Smooth muscle cell (in vitro differentiated cells): ENCODE results near the gene SEPSECS. TPM values are rescaled to one million over a fixed set of nuclear protein-coding genes. Genes with fewer than 3 reads are reported as not detected.

Source experiments
- DNase-seq: peaks from one replicate; lab custom pipeline; 2025; ENCODE audit not compliant: unreplicated experiment; lab: John Stamatoyannopoulos, UW
- H2AFZ ChIP-seq: fragments of 200-600 bp; sonication (generic); 2 replicates; pipeline ENCODE4 v1.6.0; 2016; ENCODE audit warnings: antibody characterized with exemption, low read depth, mild to moderate bottlenecking
- H3F3A ChIP-seq: fragments of 200-600 bp; sonication (generic); 2 replicates; pipeline ENCODE4 v1.6.0; 2017; ENCODE audit warnings: antibody characterized with exemption, low read depth
- H3K27ac ChIP-seq: fragments of 200-600 bp; sonication (generic); 2 replicates; pipeline ENCODE4 v1.5.1; 2016; ENCODE audit warnings: low read depth, mild to moderate bottlenecking
- H3K27me3 ChIP-seq: fragments of 200-600 bp; sonication (generic); 2 replicates; pipeline ENCODE4 v1.6.1; 2016; ENCODE audit warnings: low read depth, mild to moderate bottlenecking
- H3K36me3 ChIP-seq: fragments of 200-600 bp; sonication (generic); 2 replicates; pipeline ENCODE4 v1.5.1; 2016; ENCODE audit warnings: low read depth
- H3K4me1 ChIP-seq: fragments of 200-600 bp; sonication (generic); 2 replicates; pipeline ENCODE4 v1.5.1; 2016; ENCODE audit warnings: low read depth
- H3K4me2 ChIP-seq: fragments of 200-600 bp; sonication (generic); 2 replicates; pipeline ENCODE4 v1.6.0; 2016; ENCODE audit warnings: mild to moderate bottlenecking
- H3K4me3 ChIP-seq: fragments of 200-600 bp; sonication (generic); 2 replicates; pipeline ENCODE4 v1.5.1; 2016; ENCODE audit warnings: mild to moderate bottlenecking
- H3K79me2 ChIP-seq: fragments of 200-600 bp; sonication (generic); 2 replicates; pipeline ENCODE4 v1.6.0; 2016; ENCODE audit warnings: low read depth, mild to moderate bottlenecking
- H3K9ac ChIP-seq: fragments of 200-600 bp; sonication (generic); 2 replicates; pipeline ENCODE4 v1.6.0; 2016; ENCODE audit warnings: low read depth
- H3K9me3 ChIP-seq: fragments of 200-600 bp; sonication (generic); replicated peaks from 2 replicates; pipeline ENCODE4 v1.5.1; 2016; ENCODE audit warnings: low read depth
- H4K20me1 ChIP-seq: fragments of 200-600 bp; sonication (generic); 2 replicates; pipeline ENCODE4 v1.6.0; 2016; ENCODE audit warnings: low read depth
- CTCF ChIP-seq: fragments of 200-600 bp; sonication (generic); IDR thresholded peaks from 2 replicates; pipeline ENCODE4 v1.5.1; 2017; ENCODE audit warnings: borderline replicate concordance, mild to moderate bottlenecking, antibody characterized with exemption; ENCODE audit not compliant: insufficient read depth, poor library complexity, severe bottlenecking
- WGBS: methylation state at CpG from one replicate; pipeline ENCODE4 v1.1.7; 2016; ENCODE audit warnings: low lambda C conversion rate; 5-methylcytosine and 5-hydroxymethylcytosine counted together
- polyA plus RNA-seq: library from polyadenylated mRNA; unstranded; fragments of >200 nt; fragmentation: Nextera tagmentation; extraction: Ambion mirVana; gene quantifications from 2 replicates; pipeline ENCODE4 v1.2.1, GENCODE V29; 2016
- total RNA-seq: library from RNA; depleted of rRNA; stranded (reverse); fragments of >200 nt; gene quantifications from 2 replicates; pipeline ENCODE4 v1.2.3, GENCODE V29; 2014

SEPSECS gene
- total and polyA plus RNA-seq, 2 experiments from 2014 or later = 4.2 to 8.4 TPM

GRCh38 chr4:25075129-25075528 lies 85.1 kb downstream of the SEPSECS start:
- Histone ChIP-seq H3K9ac (no peak overlapping the region), H3K9me3 (no peaks in the 10 kb centered on the region), H4K20me1 (no peaks in the 10 kb centered on the region), H3K4me1 (no peaks in the 10 kb centered on the region), H3F3A (no peaks in the 10 kb centered on the region), H2AFZ (no peak overlapping the region), H3K36me3 (no peaks in the 10 kb centered on the region), H3K4me2 (no peak overlapping the region), H3K79me2 (no peaks in the 10 kb centered on the region), H3K27ac (no peak overlapping the region), H3K27me3 (no peaks in the 10 kb centered on the region), H3K4me3 (no peak overlapping the region)
- DNase-seq = no peak
- no peak for TF ChIP-seq CTCF
- 80% methylated on average over 11 of the region's 11 CpGs for WGBS

- TF ChIP-seq CTCF = no peak
- no peaks in the 10 kb centered on the region for H3K27me3 ChIP-seq
- no peak overlapping the region for H3K9ac ChIP-seq
- no peak overlapping the region for H3K4me3 ChIP-seq
- H4K20me1 ChIP-seq = no peaks in the 10 kb centered on the region
- DNase-seq = no peak
- H3K36me3 ChIP-seq = no peaks in the 10 kb centered on the region
- no peaks in the 10 kb centered on the region for H3K4me1 ChIP-seq
- H3K9me3 ChIP-seq = no peaks in the 10 kb centered on the region
- no peak overlapping the region for H2AFZ ChIP-seq
- H3K79me2 ChIP-seq = no peaks in the 10 kb centered on the region
- no peak overlapping the region for H3K4me2 ChIP-seq
- H3F3A ChIP-seq = no peaks in the 10 kb centered on the region
- H3K27ac ChIP-seq = no peak overlapping the region
- 84% methylated on average over 3 of the region's 3 CpGs for WGBS
Observed at GRCh38 chr4:25070545-25070944, 89.7 kb downstream of the SEPSECS start.

Other genes starting within 250 kb of the SEPSECS start
- 5.5 and 12.5 TPM in 2 replicates for gene CCDC149, start 247.4 kb downstream of the SEPSECS start, total RNA-seq
- 7.2 and 10.7 TPM in 2 replicates for gene CCDC149, start 247.4 kb downstream of the SEPSECS start, polyA plus RNA-seq
- 3.1 and 9.1 TPM in 2 replicates for gene LGI2, start 129.5 kb downstream of the SEPSECS start, total RNA-seq
- 2.1 and 9.3 TPM in 2 replicates for gene LGI2, start 129.5 kb downstream of the SEPSECS start, polyA plus RNA-seq
- gene PI4K2B, start 73.6 kb upstream of the SEPSECS start, total RNA-seq = 21.6 and 29.2 TPM in 2 replicates
- gene PI4K2B, start 73.6 kb upstream of the SEPSECS start, polyA plus RNA-seq = 9.6 and 10.8 TPM in 2 replicates
- gene ZCCHC4, start 152.3 kb upstream of the SEPSECS start, total RNA-seq = 11.9 and 13.4 TPM in 2 replicates
- gene ZCCHC4, start 152.3 kb upstream of the SEPSECS start, polyA plus RNA-seq = 12.0 and 14.1 TPM in 2 replicates
- 26.0 TPM in 2 replicates for gene ANAPC4, start 216.8 kb upstream of the SEPSECS start, total RNA-seq
- gene ANAPC4, start 216.8 kb upstream of the SEPSECS start, polyA plus RNA-seq = 11.7 and 12.4 TPM in 2 replicates